GM04504 (cell line): ENCODE results near the gene SHH.
"Not testable (repeated sequence)": the region's sequence is repeated elsewhere in the genome, so short reads cannot be mapped to it uniquely, and the experiment has no call there.

Experiments
- DNase-seq: peaks from one replicate; pipeline ENCODE4 v3.0.0-alpha.2; 2012; ENCODE audit warnings: low read depth

The SHH gene

DNA sequence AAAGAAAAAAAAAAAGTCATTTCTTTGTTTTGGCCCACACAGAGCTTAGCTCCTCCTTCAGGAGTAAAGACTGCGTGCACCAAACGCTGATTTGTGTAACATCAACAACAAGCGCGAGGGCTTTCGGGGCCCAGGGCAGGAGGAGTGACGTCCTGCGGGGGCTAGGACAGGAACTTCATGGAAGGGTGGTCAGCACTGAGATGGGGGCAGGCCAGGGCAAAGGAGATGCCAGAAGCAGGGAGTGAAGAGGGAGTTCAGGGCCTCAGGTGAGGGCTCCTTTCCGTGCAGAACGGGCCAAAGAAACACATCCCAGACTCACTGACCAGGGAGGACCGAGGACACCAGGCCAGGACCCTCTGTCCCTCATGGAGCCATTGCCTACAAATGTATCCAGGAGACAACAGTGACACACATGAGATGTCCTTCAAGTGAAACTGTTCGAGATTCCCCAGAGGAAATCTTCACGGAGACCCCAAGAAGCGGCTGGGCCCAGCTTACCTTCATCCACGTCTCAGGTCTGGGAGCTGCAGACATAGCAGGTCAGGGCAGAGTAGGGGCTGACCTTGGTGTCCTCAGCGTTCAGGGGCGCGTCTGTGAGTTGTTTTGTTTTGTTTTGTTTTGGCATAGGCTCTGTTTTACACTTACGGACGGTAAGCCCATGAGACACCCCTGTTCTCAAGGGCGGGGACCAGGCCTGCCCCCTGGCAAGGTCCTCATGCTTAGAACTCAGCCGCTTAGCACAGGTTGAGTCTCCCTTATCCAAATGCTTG lies 30.4 kb upstream of the SHH start:
- DNase-seq = no peak

DNA sequence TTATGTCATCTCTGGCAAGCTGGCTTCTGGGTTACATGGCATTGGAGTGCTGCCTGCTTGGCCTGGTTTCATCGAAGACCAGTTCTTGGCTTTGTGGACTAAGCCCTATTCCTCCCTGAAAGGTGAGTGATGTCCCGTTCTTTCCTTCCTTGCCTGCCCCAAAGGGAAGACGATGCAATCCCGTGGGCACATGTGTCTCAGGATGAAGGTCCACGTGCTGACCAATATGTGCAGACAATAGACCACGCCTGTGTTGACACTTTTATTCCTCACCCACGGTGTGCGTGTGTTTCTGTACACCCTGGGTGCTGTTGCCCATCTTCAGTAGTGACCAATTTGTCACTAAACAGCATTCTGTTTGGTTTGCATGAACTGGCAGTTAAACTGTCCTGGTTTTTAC lies 28.6 kb upstream of the SHH start:
- DNase-seq = no peak

DNA sequence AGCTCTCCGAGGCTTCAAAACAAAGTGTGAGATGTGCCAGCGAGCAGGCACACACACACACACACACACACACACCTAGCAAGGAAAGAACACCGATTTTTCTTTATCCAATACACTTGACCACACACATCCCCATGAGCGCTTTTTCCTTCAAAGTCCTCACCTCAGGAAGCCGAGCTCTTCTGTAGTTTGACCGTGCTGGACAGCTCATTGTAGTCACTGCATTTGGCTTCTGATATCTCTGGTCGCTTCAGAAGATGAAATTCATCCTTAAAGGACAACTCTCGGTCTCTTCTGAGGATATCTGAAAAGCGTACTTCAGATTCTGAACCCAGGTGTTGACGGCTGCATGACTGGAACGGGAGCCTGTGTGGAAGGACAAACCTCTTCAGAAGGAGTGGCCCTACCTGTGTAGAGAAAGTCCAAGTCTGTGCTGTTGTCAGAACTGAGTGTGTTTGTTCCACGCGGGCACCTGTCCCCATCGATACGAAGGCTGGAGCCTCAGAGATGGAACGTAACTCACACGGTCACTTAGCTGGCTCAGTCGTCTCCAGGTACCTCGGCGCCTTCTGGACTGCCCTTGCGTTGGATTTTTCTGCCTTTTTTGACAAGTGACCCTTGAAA lies 28.1 kb upstream of the SHH start:
- DNase-seq = no peak

DNA sequence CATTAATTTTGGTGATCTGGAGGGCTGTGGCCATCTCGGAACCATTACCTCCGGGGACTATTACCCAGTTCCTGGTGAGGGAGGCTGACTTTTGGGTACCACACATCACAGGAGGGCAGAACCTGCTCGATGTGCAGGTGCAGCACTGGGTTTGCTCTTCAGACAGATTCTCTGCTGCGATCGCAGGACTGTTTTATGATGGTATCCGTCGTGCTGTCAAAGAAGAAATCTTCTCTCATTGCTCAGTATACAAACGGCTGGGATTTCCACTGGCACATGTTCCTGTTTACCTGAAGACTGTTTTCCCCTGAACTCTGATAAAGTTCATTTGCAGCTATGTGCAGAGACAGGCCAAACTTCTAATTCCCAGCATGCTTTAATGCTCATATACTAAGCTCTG lies 27.2 kb upstream of the SHH start:
- no peak for DNase-seq

DNA sequence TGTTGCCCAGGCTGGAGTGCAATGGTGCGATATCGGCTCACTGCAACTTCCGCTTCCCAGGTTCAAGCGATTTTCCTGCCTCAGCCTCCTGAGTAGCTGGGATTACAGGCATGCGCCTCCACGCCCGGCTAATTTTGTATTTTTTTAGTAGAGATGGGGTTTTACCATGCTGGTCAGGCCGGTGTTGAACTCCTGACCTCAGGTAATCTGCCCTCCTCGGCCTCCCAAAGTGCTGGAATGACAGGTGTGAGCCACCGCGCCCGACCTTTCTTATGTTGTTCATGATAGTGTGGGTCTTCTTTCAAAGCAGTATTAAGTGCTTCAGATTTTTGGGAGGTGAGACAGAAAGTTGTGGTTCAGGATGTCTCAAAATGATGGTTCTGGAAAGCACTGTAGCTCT lies 26.0 kb upstream of the SHH start:
- not testable (repeated sequence) for DNase-seq

DNA sequence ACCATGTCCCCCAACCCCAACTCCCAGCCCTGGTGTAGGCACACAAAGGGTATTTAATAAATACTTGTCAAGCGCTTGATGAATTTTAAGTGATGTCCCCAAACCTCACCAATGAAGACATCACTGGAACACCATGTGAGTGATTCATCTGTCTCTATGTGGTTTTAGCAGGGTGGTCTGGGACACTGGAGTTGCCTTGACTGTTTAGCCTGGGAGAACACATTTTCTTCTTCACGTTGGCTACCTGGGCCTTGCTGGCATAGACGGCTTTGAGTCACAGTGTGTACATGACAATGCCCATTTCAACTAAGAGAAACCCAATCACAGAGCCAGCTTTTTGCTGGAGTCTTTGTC lies 24.8 kb upstream of the SHH start:
- DNase-seq = no peak

DNA sequence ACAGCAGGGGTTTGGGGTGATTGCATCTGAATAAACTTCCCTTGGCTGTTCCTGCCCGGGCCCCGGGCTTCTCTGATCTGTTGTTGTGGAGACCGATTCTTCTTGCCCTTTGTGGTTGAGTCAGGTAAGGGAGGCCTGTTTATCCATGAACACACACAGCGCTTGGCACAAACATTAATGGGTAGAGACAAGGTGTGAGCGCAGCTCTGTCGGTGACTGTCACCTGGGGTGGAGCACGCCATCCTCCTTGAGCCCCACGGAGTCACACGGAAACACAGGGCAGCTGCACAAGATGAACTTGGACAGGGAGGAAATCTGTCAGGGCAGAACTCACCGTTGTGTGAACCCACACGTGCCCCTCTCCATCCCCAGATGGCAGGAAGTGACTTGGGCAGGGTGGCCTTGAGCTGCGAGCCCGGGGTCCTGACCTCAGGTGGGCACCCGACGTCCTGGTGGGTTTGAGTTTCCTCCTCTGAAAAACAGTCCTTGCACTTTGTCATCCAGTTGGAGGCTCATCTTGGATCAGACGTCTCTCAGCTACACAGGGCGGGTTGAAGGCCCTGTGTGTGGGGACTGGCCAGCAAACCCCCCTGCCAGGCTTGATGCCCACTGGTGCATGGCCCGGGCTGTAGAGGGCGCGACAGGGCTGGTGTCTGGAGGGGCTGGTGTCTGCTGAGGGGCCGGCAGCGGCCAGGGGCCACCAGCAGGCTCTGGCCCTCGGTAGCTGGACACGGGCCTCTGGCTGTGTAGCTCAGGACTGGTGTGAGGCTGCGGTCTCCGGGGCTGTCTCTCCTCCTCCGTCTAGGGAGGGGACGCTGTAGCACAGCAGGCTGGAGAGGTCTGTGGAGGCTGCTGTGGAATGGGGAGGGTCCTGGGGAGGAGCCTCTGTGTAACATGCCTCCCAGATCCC lies 24.2 kb upstream of the SHH start:
- DNase-seq = no peak

DNA sequence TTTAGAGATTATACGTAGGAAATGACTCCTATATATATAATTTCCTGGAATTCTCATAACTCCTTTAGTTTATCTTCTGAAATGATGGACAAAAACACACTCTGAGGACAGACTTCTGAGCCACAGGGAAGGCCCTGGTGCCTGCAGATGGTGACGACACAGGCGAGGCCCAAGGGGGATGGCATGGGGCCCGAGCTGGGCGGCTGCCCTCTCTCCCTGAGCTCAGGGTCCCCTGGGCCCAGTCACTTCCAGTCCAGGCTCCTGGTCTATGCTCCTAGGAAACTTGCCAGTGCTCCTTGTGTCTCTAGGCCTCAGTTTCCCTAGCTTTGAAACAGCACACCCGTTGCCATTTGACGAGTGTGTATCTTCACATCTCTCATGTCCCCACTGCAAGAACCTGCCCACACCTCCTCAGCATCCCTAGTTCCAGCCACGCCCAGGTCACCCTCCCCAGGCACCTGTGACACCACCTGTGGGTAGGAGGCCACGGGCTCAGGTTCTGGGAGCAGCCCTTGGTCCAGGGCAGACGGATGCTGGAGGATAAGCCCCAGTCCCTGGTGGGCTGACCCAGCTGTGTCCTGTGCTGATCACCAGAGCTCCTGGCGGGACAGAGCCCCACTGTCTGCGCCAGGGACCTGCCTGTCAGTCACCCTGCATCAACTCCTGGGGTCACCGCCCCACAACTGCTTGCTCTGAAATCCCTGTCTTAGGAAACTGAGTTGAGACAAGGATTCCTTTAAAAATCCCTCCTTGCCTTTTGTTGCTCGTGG lies 23.4 kb upstream of the SHH start:
- no peak for DNase-seq

DNA sequence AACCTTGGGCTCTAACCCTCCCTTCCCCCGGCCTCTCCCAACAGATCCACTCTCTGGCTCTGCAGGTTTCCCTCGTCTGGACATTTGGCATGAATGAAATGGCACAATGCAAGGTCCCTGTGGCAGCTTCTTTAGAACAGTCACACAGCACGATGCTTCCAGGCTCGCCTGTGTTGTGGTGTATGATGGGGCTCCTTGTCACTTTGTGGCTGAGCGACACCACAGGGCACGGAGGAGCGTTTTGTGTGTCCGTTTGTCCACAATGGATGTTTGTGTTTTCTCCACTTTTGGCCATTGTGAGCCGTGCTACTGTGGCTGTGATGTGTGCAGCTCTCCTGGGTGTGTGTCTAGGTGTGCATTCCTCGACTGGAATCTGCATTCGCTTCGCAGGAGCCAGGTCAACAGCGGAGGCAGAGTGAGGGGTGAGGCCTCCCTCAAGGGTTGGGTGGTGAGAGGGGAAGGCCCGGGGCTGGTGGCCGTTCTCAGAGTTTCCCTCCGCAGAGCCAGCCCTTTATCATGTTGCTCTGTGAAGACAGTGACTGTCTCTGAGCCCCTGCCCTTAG lies 22.3 kb upstream of the SHH start:
- DNase-seq = no peak

DNA sequence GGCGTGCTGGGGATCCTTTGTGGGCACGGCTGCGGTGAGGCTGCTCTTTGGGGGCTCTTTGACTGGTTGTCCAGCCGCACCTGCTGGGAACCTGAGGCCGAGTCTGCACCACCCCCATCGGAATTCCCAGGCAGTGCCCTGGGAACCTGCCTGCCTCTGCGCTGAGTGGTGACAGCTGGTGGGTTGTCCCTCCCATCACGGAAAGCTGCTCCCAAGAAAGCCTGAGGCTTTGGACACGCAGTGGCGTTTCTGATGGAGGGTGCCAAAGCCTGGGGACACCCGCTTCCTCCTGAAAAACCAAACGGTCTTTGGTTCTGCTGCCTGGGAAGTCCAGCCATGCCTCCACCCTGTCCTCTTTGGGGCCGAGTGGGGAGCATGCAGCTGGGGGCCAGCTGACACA lies 21.4 kb upstream of the SHH start:
- DNase-seq = no peak

DNA sequence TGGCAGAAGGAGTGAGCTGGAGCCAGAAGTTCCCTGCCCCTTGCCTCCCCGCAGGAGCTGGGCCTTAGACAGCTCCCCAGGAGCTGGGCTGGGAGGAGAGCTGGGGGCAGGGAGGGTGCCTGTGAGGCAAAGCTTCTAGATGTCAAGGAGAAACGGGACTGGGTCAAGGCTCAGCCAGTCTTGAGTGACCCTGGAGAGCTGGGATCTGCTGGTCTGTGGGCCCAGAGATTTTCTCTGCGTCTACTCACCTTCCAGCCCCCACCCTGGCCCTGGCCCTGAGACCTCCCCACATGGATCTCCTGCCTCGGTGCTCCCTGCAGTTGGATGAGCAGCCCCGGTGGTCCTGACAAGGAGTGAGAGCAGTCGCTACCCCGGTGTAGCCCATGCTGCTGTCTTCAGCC lies 20.3 kb upstream of the SHH start:
- no peak for DNase-seq

DNA sequence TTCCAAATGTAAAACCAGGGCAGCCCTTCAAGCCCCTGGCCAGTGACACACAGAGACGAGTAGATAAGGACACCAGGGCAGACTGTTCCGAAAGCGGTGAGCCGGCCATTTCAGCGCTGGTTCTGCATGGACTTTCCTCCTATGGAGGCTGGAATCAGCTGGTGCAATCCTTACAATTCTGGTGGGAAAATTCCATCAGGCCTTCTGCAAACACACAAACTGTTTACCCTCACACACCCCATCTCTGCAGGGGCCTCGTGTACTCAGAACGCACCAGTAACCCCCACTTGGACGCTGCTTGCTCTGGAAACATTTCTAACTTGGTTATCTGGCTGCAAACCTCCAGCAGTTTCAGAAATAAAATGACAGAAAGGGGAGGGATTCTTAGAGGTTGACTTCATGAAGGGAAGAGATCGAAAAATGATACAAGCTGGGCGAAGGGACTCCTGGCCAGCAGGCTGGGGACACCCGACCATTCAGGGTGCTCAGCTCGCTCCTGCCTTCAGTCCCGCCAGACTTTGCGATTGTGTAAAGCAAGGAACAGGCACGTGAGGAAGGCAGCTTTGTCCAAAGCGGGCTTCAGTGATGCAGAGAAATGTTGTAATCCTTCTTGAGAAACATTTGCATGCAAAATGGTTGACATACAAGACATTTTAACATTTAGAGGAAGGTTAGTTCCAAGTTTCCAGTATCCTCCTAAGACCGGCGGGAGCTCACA lies 19.7 kb upstream of the SHH start:
- no peak for DNase-seq

DNA sequence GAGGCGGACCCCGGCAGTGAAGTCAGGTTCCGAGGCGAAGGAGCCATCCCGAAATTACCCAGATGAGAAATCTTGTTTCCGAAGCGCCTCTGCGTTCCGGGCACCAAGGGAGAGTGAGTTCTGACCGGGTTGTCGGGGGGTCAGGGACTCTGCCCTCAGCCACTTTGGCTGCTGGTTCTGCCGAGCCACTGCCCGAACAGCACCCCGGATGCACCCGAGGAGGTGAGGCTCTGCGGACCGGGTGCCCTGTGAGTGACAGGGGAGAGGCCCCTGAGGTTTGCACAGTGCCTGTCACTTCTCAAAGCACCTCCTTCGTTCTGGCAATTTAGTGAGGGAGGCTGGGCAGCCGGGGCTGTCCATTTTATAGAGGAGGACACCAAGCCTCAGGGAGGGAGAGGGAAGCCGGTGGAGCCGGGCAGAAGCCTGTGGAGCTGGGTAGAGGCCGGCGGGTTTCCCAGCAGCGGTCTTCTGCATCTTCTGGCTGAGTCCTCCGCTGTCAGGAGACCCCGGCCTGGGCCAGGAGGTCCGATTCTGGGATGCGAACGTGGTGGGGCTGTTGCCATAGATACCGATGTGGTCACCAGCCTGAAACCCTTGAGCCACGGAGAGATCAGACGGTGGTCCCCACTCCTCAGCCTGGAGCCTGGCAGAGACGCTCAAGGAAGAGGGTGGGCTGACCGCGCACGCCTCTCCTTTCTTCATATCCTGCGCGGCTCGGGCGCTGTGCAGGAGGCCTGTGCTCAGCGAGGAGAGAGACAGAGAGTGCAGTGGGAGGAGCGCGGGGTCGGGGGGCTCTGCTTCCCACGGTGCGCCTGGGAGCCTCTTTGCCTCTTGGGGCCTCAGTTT lies 18.9 kb upstream of the SHH start:
- no peak for DNase-seq

DNA sequence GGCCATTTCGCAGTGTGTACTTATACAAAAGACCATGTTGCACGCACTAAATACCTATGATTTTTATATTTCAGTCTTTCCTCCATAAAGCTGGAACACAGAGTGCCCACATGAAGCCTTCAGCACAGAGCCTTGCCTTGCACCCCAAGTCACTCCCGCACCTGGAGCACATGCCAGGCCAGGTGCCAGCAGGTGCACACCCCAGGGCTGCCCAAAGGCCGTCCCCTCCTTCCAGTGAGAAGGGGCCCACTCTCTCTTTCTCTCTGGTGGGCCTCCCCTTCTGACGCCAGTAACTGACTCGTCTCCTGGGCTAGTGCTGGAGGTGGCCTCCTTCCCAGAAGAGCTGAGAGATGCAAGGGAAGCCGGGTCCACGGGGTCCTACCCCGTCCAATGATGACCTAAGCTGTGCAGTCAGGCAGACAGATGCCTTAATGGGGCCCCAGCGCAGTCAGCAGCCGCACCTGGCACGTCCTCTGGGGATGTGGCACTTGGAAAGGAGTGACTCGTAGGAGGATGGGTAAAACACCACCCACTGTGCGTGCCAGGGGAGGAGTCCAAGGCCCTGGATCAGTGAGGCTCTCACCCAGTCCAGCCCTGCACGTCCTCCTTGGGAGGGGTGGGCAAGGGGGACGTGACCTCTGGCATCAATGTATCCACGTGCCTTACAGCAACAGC lies 17.7 kb upstream of the SHH start:
- DNase-seq = no peak

DNA sequence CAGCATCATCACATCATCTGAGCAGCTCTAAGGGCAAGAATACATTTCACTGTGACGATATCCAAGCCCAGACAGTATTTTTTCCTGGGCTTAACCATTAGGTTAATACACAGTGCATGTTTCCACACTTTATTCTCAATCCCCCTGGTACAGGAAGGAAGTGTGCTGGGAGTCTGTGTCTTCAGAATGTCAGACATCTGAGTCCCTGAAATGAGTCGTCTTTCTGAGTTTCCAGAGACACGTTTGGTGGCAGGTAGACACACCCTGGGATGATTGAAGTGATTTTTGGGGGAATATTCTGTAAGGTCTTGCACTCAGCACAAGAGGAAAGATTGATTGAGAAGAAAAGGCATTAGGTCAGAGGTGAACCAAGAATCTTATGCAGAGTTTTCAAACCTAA lies 13.1 kb upstream of the SHH start:
- DNase-seq = no peak

DNA sequence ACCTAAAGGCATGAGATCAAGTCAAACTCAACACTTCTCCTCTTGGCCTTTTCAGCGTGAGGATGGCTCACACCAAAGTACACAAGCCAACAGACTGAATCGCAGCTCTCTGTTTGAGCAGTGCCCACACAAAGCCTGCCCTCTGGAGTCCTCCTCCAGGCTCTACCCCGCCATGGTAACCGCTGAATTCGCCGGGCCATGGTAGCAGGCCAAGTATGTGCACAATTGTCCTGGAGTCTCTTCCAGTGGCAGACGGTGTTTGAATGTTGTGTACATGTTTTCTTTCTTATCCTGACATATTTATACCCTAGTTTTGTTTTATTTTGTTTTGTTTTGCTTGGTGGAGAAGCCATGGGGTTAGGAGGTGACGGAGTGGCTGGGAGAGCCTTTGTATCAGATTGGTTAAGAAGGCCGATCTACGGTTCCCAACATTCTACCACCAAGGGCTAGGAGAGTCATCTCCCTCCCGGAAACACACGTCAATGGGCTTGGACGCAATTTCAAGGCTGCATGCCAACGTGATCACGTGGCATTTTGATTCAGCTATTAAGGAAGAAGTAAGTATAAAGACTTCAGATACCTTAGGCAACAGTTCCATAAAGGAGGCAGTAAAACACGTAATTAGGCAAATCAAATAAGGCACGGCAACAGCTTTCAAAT lies 12.1 kb upstream of the SHH start:
- DNase-seq = no peak

DNA sequence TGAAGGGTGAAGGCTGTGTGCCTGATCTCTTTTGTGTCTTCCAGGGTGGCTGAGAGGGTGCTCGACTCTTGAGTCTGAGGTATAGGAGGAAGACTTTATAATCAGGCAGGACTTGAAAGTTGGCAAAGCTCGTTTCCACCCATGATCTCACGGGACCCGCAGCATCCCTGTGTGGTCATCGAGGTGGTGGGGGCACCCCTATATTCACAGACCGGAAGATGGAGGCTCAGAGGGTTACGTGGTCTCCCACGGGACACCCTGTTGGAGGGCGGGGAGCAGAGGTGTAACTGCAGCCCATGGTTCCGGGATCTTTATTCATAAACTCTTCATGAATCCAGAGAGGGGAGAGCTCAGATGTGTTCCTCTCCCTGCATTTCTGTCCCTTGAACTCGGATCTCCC lies 9.6 kb upstream of the SHH start:
- DNase-seq = no peak

DNA sequence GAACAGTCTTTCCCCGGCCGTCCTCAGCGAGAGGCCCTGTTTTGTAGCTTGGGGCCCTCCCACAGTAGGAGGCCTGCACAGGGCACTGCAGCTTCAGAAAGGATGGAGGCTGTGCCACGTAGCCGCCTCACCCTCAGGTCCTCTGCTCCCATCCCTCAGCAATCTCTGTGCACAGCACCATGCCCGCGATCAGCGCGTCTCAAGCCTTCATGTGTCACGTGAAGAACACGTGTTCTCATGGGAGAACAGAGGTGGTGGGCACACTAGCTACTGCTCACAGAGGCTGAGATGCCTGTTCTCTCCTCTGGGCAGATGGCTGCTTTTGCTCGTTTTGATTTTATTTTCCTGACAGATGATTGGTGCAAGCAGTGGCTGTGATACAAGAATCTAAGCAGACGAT lies 8.5 kb upstream of the SHH start:
- DNase-seq = no peak

DNA sequence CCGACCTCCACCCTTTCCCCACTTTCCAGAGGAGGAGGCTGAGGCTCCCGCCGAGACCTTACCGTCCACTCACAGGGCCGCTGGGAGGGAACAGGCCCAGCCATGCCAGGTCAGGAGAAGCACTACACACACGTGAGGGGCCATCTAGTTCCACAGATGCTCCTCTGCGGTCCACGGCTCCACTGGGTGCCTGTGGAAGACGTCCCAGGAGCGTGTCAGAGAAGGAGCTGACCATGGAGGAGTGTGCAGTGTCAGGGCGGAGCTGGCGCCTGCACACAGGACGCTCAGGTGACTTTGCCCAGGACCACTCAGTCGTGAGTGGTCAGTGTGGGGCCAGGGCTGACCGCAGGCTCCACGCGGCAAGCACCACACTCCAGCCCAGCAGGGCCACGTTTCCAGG lies 8.0 kb upstream of the SHH start:
- no peak for DNase-seq
